IMR-90 (cell line): Measurements from ENCODE around the gene RASD2. TPM values are rescaled to one million over a fixed set of nuclear protein-coding genes. Genes with fewer than 3 reads are reported as not detected.
"Not testable (repeated sequence)": the region's sequence is repeated elsewhere in the genome, so short reads cannot be mapped to it uniquely, and the experiment has no call there.

Experiments used
- ATAC-seq: fragments of 200-7000 bp; cut with Tn5 transposase; 2 replicates; pipeline ENCODE4 v1.9.1; 2020; ENCODE audit warnings: low read depth, mild to moderate bottlenecking, moderate library complexity
- BruUV-seq: library from RNA; stranded (reverse); fragments of 400-500 nt; replicated peaks from 2 replicates; lab custom pipeline; 2021; lab: Mats Ljungman, UMichigan
- CTCF ChIA-PET: fragments of 300-600 bp; formaldehyde crosslinking; extraction: SDS; loops from one replicate; lab custom pipeline; 2021; ENCODE audit warnings: antibody characterized with exemption; lab: Yijun Ruan, JAX
- POLR2A ChIA-PET: fragments of 300-600 bp; sonication (Branson Sonifier 250); formaldehyde crosslinking; loops from one replicate; lab custom pipeline; 2022; ENCODE audit warnings: antibody characterized with exemption; ENCODE audit not compliant: unreplicated experiment; lab: Charles Lee
- DNase-seq: peaks from one replicate; pipeline ENCODE4 v3.0.0; 2013
- H2AFZ ChIP-seq: replicated peaks from 2 replicates; pipeline ENCODE3; 2013; ENCODE audit warnings: low read length, mild to moderate bottlenecking; ENCODE audit not compliant: poor library complexity
- H2AK5ac ChIP-seq: 2 replicates; pipeline ENCODE4 v1.6.1; 2013; ENCODE audit warnings: low read depth, low read length, inconsistent platforms
- H2AK9ac ChIP-seq: replicated peaks from 2 replicates; pipeline ENCODE3; 2013; ENCODE audit warnings: mild to moderate bottlenecking, low read depth, low read length, moderate library complexity; ENCODE audit not compliant: poor library complexity
- H2BK120ac ChIP-seq: 2 replicates; pipeline ENCODE4 v1.6.1; 2013; ENCODE audit warnings: low read depth, low read length, inconsistent platforms
- H2BK15ac ChIP-seq: 3 replicates; pipeline ENCODE4 v1.6.1; 2013; ENCODE audit warnings: low read depth, low read length, inconsistent platforms
- H2BK20ac ChIP-seq: 2 replicates; pipeline ENCODE4 v1.6.1; 2013; ENCODE audit warnings: low read depth, mild to moderate bottlenecking, inconsistent platforms, low read length, moderate library complexity
- H2BK5ac ChIP-seq: 2 replicates; pipeline ENCODE4 v1.6.1; 2013; ENCODE audit warnings: mild to moderate bottlenecking, low read depth, low read length, inconsistent platforms; ENCODE audit not compliant: poor library complexity, severe bottlenecking
- H3K14ac ChIP-seq: replicated peaks from 2 replicates; pipeline ENCODE4 v1.6.1; 2013; ENCODE audit warnings: low read depth, low read length, inconsistent platforms
- H3K18ac ChIP-seq: 2 replicates; pipeline ENCODE4 v1.6.1; 2013; ENCODE audit warnings: low read depth, low read length, control low read depth
- H3K23ac ChIP-seq: 2 replicates; pipeline ENCODE4 v1.6.1; 2013; ENCODE audit warnings: low read depth, low read length, inconsistent platforms
- H3K27ac ChIP-seq: 2 replicates; pipeline ENCODE4 v1.5.1; 2013; ENCODE audit warnings: mild to moderate bottlenecking, control low read depth, low read length; ENCODE audit not compliant: insufficient read depth
- H3K27me3 ChIP-seq: 2 replicates; pipeline ENCODE4 v1.6.1; 2013; ENCODE audit warnings: low read length; ENCODE audit not compliant: control insufficient read depth, insufficient read depth
- H3K36me3 ChIP-seq: 2 replicates; pipeline ENCODE4 v1.6.1; 2013; ENCODE audit warnings: low read length, mixed read lengths; ENCODE audit not compliant: control insufficient read depth, insufficient read depth
- H3K4ac ChIP-seq: 2 replicates; pipeline ENCODE4 v1.6.1; 2013; ENCODE audit warnings: low read depth, low read length, inconsistent platforms
- H3K4me1 ChIP-seq: 2 replicates; pipeline ENCODE4 v1.6.1; 2013; ENCODE audit warnings: low read length, mixed read lengths; ENCODE audit not compliant: control insufficient read depth, insufficient read depth
- H3K4me2 ChIP-seq: 2 replicates; pipeline ENCODE4 v1.6.1; 2013; ENCODE audit warnings: low read depth, mild to moderate bottlenecking, control low read depth, low read length, moderate library complexity
- H3K4me3 ChIP-seq: 2 replicates; pipeline ENCODE4 v1.5.1; 2013; ENCODE audit warnings: low read depth, mild to moderate bottlenecking, control low read depth, low read length, moderate library complexity; ENCODE audit not compliant: insufficient read depth
- H3K56ac ChIP-seq: 2 replicates; pipeline ENCODE4 v1.6.1; 2013; ENCODE audit warnings: low read length, inconsistent platforms; ENCODE audit not compliant: insufficient read depth; ENCODE audit errors: extremely low read depth
- H3K79me1 ChIP-seq, 2 experiments: 2 replicates each; pipeline ENCODE4 v1.6.1; 2013; ENCODE audit warnings: low read length in 2 of 2, inconsistent platforms in 1 of 2, low read depth in 1 of 2
- H3K9ac ChIP-seq: 2 replicates; pipeline ENCODE4 v1.6.1; 2013; ENCODE audit warnings: low read depth, low read length, control low read depth
- H3K9me1 ChIP-seq: 2 replicates; pipeline ENCODE4 v1.6.1; 2013; ENCODE audit warnings: low read length, inconsistent platforms; ENCODE audit not compliant: insufficient read depth
- H3K9me3 ChIP-seq: 2 replicates; pipeline ENCODE4 v1.6.1; 2013; ENCODE audit warnings: low read length; ENCODE audit not compliant: control insufficient read depth, insufficient read depth
- H4K20me1 ChIP-seq: 2 replicates; pipeline ENCODE4 v1.6.1; 2013; ENCODE audit warnings: low read length, inconsistent platforms; ENCODE audit not compliant: insufficient read depth
- H4K5ac ChIP-seq: 2 replicates; pipeline ENCODE4 v1.6.1; 2013; ENCODE audit warnings: mild to moderate bottlenecking, low read depth, low read length, control low read depth
- H4K8ac ChIP-seq, 2 experiments: 2 replicates each; pipeline ENCODE4 v1.6.1; 2013; ENCODE audit warnings: low read depth in 2 of 2, low read length in 2 of 2, control low read depth in 1 of 2, inconsistent platforms in 1 of 2
- H4K91ac ChIP-seq: 2 replicates; pipeline ENCODE4 v1.6.1; 2013; ENCODE audit warnings: low read depth, low read length, inconsistent platforms; ENCODE audit not compliant: insufficient read depth
- WGBS, 2 experiments: methylation state at CpG; one replicate each; pipeline versions ENCODE4 v1.1.5 to v1.1.7; 2013; ENCODE audit warnings: missing lambda C conversion rate in 2 of 2; ENCODE audit not compliant: insufficient read length in 1 of 2; ENCODE audit errors: extremely low coverage in 2 of 2; 5-methylcytosine and 5-hydroxymethylcytosine counted together
- dilution Hi-C: fragments of 300-500 bp; cut with HindIII; formaldehyde crosslinking; loops from one replicate; pipeline ENCODE4 v1.14.3; 2018; ENCODE audit warnings: low sequenced_read_pairs; ENCODE audit not compliant: unreplicated experiment
- in situ Hi-C: fragments of 300-500 bp; cut with MboI; formaldehyde crosslinking; loops from 3 replicates; pipeline ENCODE4 v1.14.3; 2019; ENCODE audit warnings: low sequenced_read_pairs, inconsistent platforms, mixed read lengths
- intact Hi-C: fragments of 100-400 bp; cut with micrococcal nuclease; formaldehyde crosslinking; loops from 2 replicates; pipeline ENCODE4 v1.10.0; 2022
- polyA plus RNA-seq, 3 experiments: library from polyadenylated mRNA; depleted of rRNA; stranded (reverse); fragments of >200 nt; gene quantifications; 2 replicates each; pipeline ENCODE4 v1.2.3, GENCODE V29; 2012; ENCODE audit warnings: low replicate concordance in 1 of 3
- total RNA-seq: library from RNA; depleted of rRNA; stranded (reverse); fragments of >200 nt; gene quantifications from 2 replicates; pipeline ENCODE4 v1.2.3, GENCODE V29; 2012

Gene RASD2
- total and polyA plus RNA-seq, 2 of the 4 experiments (the other 2 are of a cell fraction): under 0.01 to 0.32 TPM

DNA sequence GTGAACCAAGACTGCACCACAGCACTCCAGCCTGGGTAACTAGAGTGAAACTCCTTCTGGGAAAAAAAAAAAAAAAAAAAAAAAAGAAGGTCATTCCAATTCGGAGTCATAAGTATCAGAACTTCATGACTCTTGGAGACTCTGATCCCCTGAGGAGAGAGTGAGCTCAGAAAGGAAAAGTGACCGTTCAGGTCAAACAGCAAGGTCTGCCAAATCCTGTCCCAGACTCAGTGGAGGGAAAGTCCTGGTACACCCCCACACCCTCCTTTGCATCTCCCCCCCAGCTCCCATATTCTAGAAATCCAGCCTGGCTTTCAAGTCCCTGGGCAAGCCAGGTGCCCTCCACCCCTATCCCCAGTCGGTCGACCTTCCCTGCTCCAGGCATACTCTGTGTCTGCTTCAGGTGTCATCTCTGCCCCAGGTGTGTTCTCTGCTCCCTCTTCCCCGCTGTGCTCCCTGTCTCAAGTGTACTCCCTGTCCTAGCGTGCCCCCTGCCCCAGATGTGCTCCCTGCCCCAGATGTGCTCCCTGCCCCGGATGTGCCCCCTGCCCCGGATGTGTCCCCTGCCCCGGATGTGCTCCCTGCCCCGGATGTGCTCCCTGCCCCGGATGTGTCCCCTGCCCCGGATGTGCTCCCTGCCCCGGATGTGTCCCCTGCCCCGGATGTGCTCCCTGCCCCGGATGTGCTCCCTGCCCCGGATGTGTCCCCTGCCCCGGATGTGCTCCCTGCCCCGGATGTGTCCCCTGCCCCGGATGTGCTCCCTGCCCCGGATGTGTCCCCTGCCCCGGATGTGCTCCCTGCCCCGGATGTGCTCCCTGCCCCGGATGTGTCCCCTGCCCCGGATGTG, 49.3 kb upstream of the RASD2 start:
- H3K9me1 ChIP-seq, H3K4me3 ChIP-seq, H2AFZ ChIP-seq, H3K9me3 ChIP-seq, H2AK9ac ChIP-seq, H4K20me1 ChIP-seq, H2BK20ac ChIP-seq, dilution Hi-C loops, BruUV-seq, H3K79me1 ChIP-seq, H3K9ac ChIP-seq, DNase-seq, CTCF ChIA-PET, H3K27ac ChIP-seq, intact Hi-C loops, H3K18ac ChIP-seq, H4K5ac ChIP-seq, H3K36me3 ChIP-seq, H2BK15ac ChIP-seq, H3K4me2 ChIP-seq, H3K4me1 ChIP-seq, POLR2A ChIA-PET, H3K14ac ChIP-seq, H3K23ac ChIP-seq, H4K8ac ChIP-seq, H4K91ac ChIP-seq, H3K56ac ChIP-seq, H2BK5ac ChIP-seq, H3K4ac ChIP-seq, H2BK120ac ChIP-seq, in situ Hi-C loops, H2AK5ac ChIP-seq, ATAC-seq: not testable (repeated sequence)
- WGBS, 2 experiments: 90% methylated on average over 3 of the region's 24 CpGs; no CpG with 5 or more reads in 1 of the 2 experiments
- peaks cover 27% of the 10 kb centered on the region for H3K27me3 ChIP-seq
